GM12878 (cell line): Measurements from ENCODE around the gene YBX2. TPM values are rescaled to one million over a fixed set of nuclear protein-coding genes. Genes with fewer than 3 reads are reported as not detected.
A peak's percentile ranks its signal among the peaks of the same experiment; 100 is the strongest.

ENCODE experiments used
- ATAC-seq: fragments of 200-7000 bp; cut with Tn5 transposase; 3 replicates; pipeline ENCODE4 v1.9.1; 2020; ENCODE audit warnings: mild to moderate bottlenecking, moderate library complexity
- BruUV-seq: library from RNA; stranded (reverse); fragments of 400-500 nt; replicated peaks from 2 replicates; lab custom pipeline; 2021; lab: Mats Ljungman, UMichigan
- CTCF ChIA-PET: fragments of 300-600 bp; sonication (Branson Sonifier 250); formaldehyde crosslinking; extraction: SDS; loops from one replicate; lab custom pipeline; 2021; ENCODE audit warnings: inconsistent platforms; lab: Yijun Ruan, JAX
- POLR2A ChIA-PET: fragments of 350-600 bp; formaldehyde crosslinking; extraction: SDS; loops from one replicate; lab custom pipeline; 2021; ENCODE audit warnings: inconsistent platforms; lab: Charles Lee
- RAD21 ChIA-PET: fragments of 300-600 bp; sonication (Branson Sonifier 250); formaldehyde crosslinking; loops from one replicate; lab custom pipeline; 2023; ENCODE audit warnings: antibody characterized with exemption; ENCODE audit not compliant: unreplicated experiment; lab: Charles Lee
- SMC1A ChIA-PET: fragments of 300-600 bp; sonication (Branson Sonifier 250); formaldehyde crosslinking; loops from one replicate; lab custom pipeline; 2023; ENCODE audit not compliant: unreplicated experiment, uncharacterized antibody; lab: Charles Lee
- DNase-seq: peaks from one replicate; pipeline ENCODE4 v3.0.0-alpha.2; 2011; ENCODE audit warnings: low read depth, low spot score
- FAIRE-seq: peaks from 3 replicates; lab custom pipeline; 2011; peaks lifted over from hg19 to GRCh38; lab: Jason Lieb, UNC
- H2AFZ ChIP-seq: 2 replicates; pipeline ENCODE4 v1.6.0; 2011; ENCODE audit warnings: low read depth, low read length, control low read depth; ENCODE audit not compliant: control insufficient read depth
- H3K27ac ChIP-seq: 2 replicates; pipeline ENCODE4 v1.5.1; 2011; ENCODE audit warnings: control low read depth; ENCODE audit not compliant: control insufficient read depth, insufficient read depth
- H3K27me3 ChIP-seq, 2 experiments: replicated peaks in 1 of 2; 2 replicates each; pipeline versions ENCODE4 v1.6.0 to v1.6.1; 2011; ENCODE audit warnings: low read length in 1 of 2; ENCODE audit not compliant: control insufficient read depth in 2 of 2, insufficient read depth in 2 of 2
- H3K36me3 ChIP-seq, 2 experiments: 2 replicates each; pipeline ENCODE4 v1.5.1; 2011; ENCODE audit warnings: low read length in 1 of 2; ENCODE audit not compliant: control insufficient read depth in 2 of 2, insufficient read depth in 2 of 2
- H3K4me1 ChIP-seq: 2 replicates; pipeline ENCODE4 v1.6.1; 2011; ENCODE audit warnings: mild to moderate bottlenecking, low read length, moderate library complexity, mixed read lengths; ENCODE audit not compliant: control insufficient read depth, insufficient read depth
- H3K4me2 ChIP-seq: 2 replicates; pipeline ENCODE4 v1.6.0; 2011; ENCODE audit warnings: control low read depth; ENCODE audit not compliant: control insufficient read depth, insufficient read depth
- H3K4me3 ChIP-seq: fragments of 200-600 bp; sonication (generic); 2 replicates; pipeline ENCODE4 v1.5.1; 2016
- H3K79me2 ChIP-seq: 2 replicates; pipeline ENCODE4 v1.6.0; 2011; ENCODE audit warnings: low read length; ENCODE audit not compliant: control insufficient read depth, insufficient read depth
- H3K9ac ChIP-seq: 2 replicates; pipeline ENCODE4 v1.8.0; 2011; ENCODE audit warnings: low read length, control low read depth, mixed read lengths; ENCODE audit not compliant: control insufficient read depth, insufficient read depth
- H3K9me3 ChIP-seq: replicated peaks from 3 replicates; pipeline ENCODE4 v1.5.1; 2011; ENCODE audit warnings: mild to moderate bottlenecking, low read length; ENCODE audit not compliant: control insufficient read depth, insufficient read depth
- H4K20me1 ChIP-seq: 2 replicates; pipeline ENCODE4 v1.6.0; 2011; ENCODE audit not compliant: control insufficient read depth, insufficient read depth
- CREM ChIP-seq: IDR thresholded peaks from 2 replicates; pipeline ENCODE4 v1.6.1; 2014; ENCODE audit warnings: antibody characterized with exemption, low read depth
- DPF2 ChIP-seq: fragments of 450-650 bp; IDR thresholded peaks from 2 replicates; pipeline ENCODE4 v1.6.1; 2017; ENCODE audit warnings: mild to moderate bottlenecking
- HSF1 ChIP-seq: fragments of 150-350 bp; IDR thresholded peaks from 2 replicates; pipeline ENCODE4 v1.6.1; 2014; ENCODE audit warnings: mild to moderate bottlenecking, low read depth, low read length
- IKZF2 ChIP-seq, 2 experiments: fragments of 450-650 bp; IDR thresholded peaks; 2 replicates each; pipeline ENCODE4 v1.6.1; 2017; ENCODE audit warnings: mild to moderate bottlenecking in 2 of 2, moderate library complexity in 2 of 2
- KAT2A ChIP-seq: conservative IDR thresholded peaks from 2 replicates; pipeline ENCODE4 v1.6.1; 2011; ENCODE audit warnings: low read depth, low read length; ENCODE audit not compliant: control insufficient read depth
- LARP7 ChIP-seq: fragments of 450-650 bp; IDR thresholded peaks from 2 replicates; pipeline ENCODE4 v1.6.1; 2017; ENCODE audit warnings: mild to moderate bottlenecking
- SP1 ChIP-seq: IDR thresholded peaks from one replicate; pipeline ENCODE4 v1.6.1; 2011; ENCODE audit warnings: low read depth, low read length
- SPI1 ChIP-seq: IDR thresholded peaks from 2 replicates; pipeline ENCODE4 v1.6.1; 2011; ENCODE audit warnings: low read depth, mild to moderate bottlenecking, low read length, moderate library complexity, borderline replicate concordance; ENCODE audit not compliant: insufficient read depth
- SUPT20H ChIP-seq: IDR thresholded peaks from 2 replicates; pipeline ENCODE4 v1.6.1; 2011; ENCODE audit warnings: low read depth, mild to moderate bottlenecking, low read length, moderate library complexity, borderline replicate concordance; ENCODE audit not compliant: control insufficient read depth
- TAF1 ChIP-seq: IDR thresholded peaks from 2 replicates; pipeline ENCODE4 v1.6.1; 2011; ENCODE audit warnings: mild to moderate bottlenecking, low read depth, low read length, borderline replicate concordance
- YY1 ChIP-seq: IDR thresholded peaks from 2 replicates; pipeline ENCODE4 v1.6.1; 2011; ENCODE audit warnings: low read depth, mild to moderate bottlenecking, low read length
- ZNF207 ChIP-seq: fragments of 450-650 bp; IDR thresholded peaks from 2 replicates; pipeline ENCODE4 v1.6.1; 2014; ENCODE audit warnings: antibody characterized with exemption, mild to moderate bottlenecking, borderline replicate concordance
- ZNF24 ChIP-seq: fragments of 450-650 bp; IDR thresholded peaks from 2 replicates; pipeline ENCODE4 v1.6.1; 2017; ENCODE audit warnings: antibody characterized with exemption, mild to moderate bottlenecking
- ZNF687 ChIP-seq: fragments of 450-650 bp; IDR thresholded peaks from 2 replicates; pipeline ENCODE4 v1.6.1; 2017; ENCODE audit warnings: mild to moderate bottlenecking, moderate library complexity
- WGBS: methylation state at CpG from one replicate; pipeline ENCODE4 v1.1.6; 2016; ENCODE audit warnings: low lambda C conversion rate; ENCODE audit not compliant: insufficient replicate concordance, insufficient coverage; ENCODE audit errors: missing lambda C conversion rate; 5-methylcytosine and 5-hydroxymethylcytosine counted together
- in situ Hi-C: fragments of 300-500 bp; cut with MboI; formaldehyde crosslinking; loops from 9 replicates; pipeline ENCODE4 v1.14.3; 2018; ENCODE audit warnings: mixed read lengths
- intact Hi-C: fragments of 100-400 bp; cut with micrococcal nuclease; formaldehyde crosslinking; loops from one replicate; pipeline ENCODE4 v1.14.2; 2022; ENCODE audit not compliant: unreplicated experiment
- polyA plus RNA-seq, 11 experiments: library from polyadenylated mRNA; depleted of rRNA in 4 of 11; unstranded in 6 of 11; stranded (reverse) in 5 of 11; fragments of >200 nt; fragmentation: Nextera tagmentation in 4 of 11; fragmentation: Illumina TruSeq in 1 of 11; extraction: Ambion mirVana in 4 of 11; extraction: Trizol in 1 of 11; gene quantifications; 1 replicate in 1 of 11; 2 replicates in 10 of 11; pipeline versions ENCODE4 v1.2.1 to v1.2.3, GENCODE V29; 2011 to 2016; ENCODE audit warnings: inconsistent platforms in 2 of 11, missing spikeins in 2 of 11, low read depth in 1 of 11
- total RNA-seq, 4 experiments: library from RNA; depleted of rRNA in 3 of 4; stranded (reverse); fragments of >200 nt in 3 of 4; fragmentation: Illumina TruSeq in 1 of 4; extraction: Trizol in 1 of 4; gene quantifications; 2 replicates each; pipeline versions ENCODE4 v1.2.1 to v1.2.3, GENCODE V29; 2013 to 2021
- TF ChIP-seq, protein P1 (sequence below): IDR thresholded peaks from 2 replicates; pipeline ENCODE4 v1.6.1; 2012; ENCODE audit warnings: low read depth, low read length, improper control_type of control experiment

The YBX2 gene
- total and polyA plus RNA-seq, 10 of the 15 experiments (the other 5 are each of a cell fraction or from before 2014, with no cell fraction given), result not detected

DNA sequence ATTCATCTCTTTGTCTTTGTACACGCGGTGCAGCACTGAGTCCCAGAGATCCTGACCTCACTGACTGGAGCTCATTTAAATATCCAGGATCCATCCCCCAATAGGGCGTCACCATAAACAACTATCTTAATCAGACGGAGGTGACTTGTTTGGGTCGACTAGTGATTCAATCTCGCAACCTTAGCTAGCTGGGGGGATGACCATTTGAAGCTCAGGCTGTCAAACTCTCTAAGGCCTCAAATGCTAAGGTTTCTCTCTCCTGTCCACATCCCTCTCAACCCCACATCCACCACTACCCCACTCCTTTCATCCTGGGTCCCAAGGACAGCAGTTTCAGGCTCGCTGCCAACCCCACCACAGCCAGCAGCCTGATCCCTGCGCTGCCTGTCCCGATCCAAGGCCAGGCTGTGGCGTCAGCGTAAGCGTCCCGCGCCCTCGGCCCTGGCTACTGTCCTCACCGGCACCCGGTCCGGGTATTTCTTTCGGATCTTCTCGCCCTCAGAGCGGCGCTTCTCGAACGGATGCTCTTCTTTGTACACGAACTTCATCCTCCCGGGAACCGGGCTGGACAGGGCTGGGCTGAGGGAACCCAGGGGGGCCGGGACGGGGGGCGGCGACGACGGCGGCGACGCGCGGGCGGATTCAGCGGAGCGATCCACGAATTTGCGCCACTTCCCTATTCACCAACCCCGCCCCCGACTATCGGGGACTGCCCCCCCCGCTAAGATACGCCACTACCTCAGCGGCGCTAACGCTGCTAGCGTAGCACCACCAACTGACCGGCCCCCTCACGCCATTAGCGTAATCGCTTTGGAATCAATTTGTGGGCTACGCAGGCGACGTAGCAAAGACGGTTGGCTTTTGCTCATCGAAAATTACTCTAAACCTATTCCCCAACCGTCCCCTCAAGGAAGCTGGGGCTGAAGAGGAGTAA is 52.4 kb downstream of the YBX2 start, which contains the start of gene GABARAP:
GABARAP (minus strand) TSS at position 667 of the 934 bp plus-strand sequence; CDS start at position 548, 119 bp downstream.
- peak within 1 kb of the TSS; percentile 93 for H3K9ac ChIP-seq
- ATAC-seq, result peak; percentile 39
- H3K27me3 ChIP-seq, result no peaks in the 10 kb centered on the region
- POLR2A ChIA-PET, result interaction anchor here (0.5 to 7.3 kb wide), 12 partner anchors 8 to 203 kb away, joined by 3 to 99 read pairs (median 4); partner anchors contain the start of genes ACADVL, CTDNEP1, DLG4 and DVL2
- peak; percentile 60 for DNase-seq
- H2AFZ ChIP-seq, result peak within 1 kb of the TSS; percentile 73
- BruUV-seq, result no TSS peak
- H4K20me1 ChIP-seq, result no peaks in the 10 kb centered on the region
- peaks cover 16% of the 10 kb centered on the region for H3K4me1 ChIP-seq
- RAD21 ChIA-PET, result interaction anchor here (1.0 to 6.3 kb wide), 7 partner anchors 7 to 109 kb away, joined by 3 to 51 read pairs (median 7); partner anchors contain the start of genes ACADVL, ACAP1, CTDNEP1 and DLG4
- FAIRE-seq, result no peak
- SMC1A ChIA-PET, result interaction anchor here (1.0 to 4.3 kb wide), 6 partner anchors 8 to 343 kb away, joined by 3 to 34 read pairs (median 4); partner anchors contain the start of genes ACADVL, ACAP1, CTDNEP1 and DLG4
- peak within 1 kb of the TSS; percentile 67 for H3K27ac ChIP-seq
- peaks cover 45% of the 10 kb centered on the region for H3K79me2 ChIP-seq
- H3K4me3 ChIP-seq, result peak within 1 kb of the TSS; percentile 83
- no peaks in the 10 kb centered on the region for H3K9me3 ChIP-seq
- 1% methylated on average over 61 of the region's 62 CpGs for WGBS
- CTCF ChIA-PET, result interaction anchor here (0.7 to 6.0 kb wide), 8 partner anchors 8 to 196 kb away, joined by 3 to 70 read pairs (median 4); partner anchors contain the start of genes ACADVL and DLG4
- peak within 1 kb of the TSS; percentile 94 for H3K4me2 ChIP-seq
- in situ Hi-C loops (no loop called here), intact Hi-C loops (loop anchor here (1.0 to 5.0 kb wide), 2 partner anchors 8 to 65 kb away; partner anchors contain the start of gene EIF5A)
- H3K36me3 ChIP-seq, result peaks cover 10 to 18% of the 10 kb centered on the region in 2 experiments; a peak in 3 of 4 replicates
- TF ChIP-seq IKZF2 (IDR thresholded peaks at IDR 0.05), result peak; percentile 19 to 58; a peak in 3 of 4 replicates
- TF ChIP-seq HSF1, result no peak
- TF ChIP-seq KAT2A, result no peak
- peak; percentile 66 for TF ChIP-seq ZNF24
- peak; percentile 49; the same call in 1 of the 2 replicates for TF ChIP-seq YY1
- no peak for TF ChIP-seq ZNF207
- peak; percentile 87 for TF ChIP-seq SPI1
- 0 out of 2 replicates have a peak, but pooled peaks have one; percentile 35 for TF ChIP-seq ZNF687
- TF ChIP-seq, protein P1, sequence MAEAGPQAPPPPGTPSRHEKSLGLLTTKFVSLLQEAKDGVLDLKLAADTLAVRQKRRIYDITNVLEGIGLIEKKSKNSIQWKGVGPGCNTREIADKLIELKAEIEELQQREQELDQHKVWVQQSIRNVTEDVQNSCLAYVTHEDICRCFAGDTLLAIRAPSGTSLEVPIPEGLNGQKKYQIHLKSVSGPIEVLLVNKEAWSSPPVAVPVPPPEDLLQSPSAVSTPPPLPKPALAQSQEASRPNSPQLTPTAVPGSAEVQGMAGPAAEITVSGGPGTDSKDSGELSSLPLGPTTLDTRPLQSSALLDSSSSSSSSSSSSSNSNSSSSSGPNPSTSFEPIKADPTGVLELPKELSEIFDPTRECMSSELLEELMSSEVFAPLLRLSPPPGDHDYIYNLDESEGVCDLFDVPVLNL, result no peak
- TF ChIP-seq LARP7, result peak; percentile 81
- peak; percentile 36 for TF ChIP-seq SP1
- 0 out of 2 replicates have a peak, but pooled peaks have one; percentile 68 for TF ChIP-seq DPF2
- TF ChIP-seq TAF1, result peak; percentile 41; the same call in 1 of the 2 replicates
- TF ChIP-seq CREM, result no peak; the same call in 1 of the 2 replicates
- TF ChIP-seq SUPT20H, result no peak
